ENCODE measurements around the gene PRSS38.

Gene PRSS38

GRCh38 chr1:227891955-227892488, 76.5 kb downstream of the PRSS38 start:
- Histone ChIP-seq H3K27ac (no peak overlapping the region), H3K9me3 (ENCODE audit: low read depth, low read length) (no peaks in the 10 kb centered on the region), H3K9ac (ENCODE audit: insufficient read length) (no peak overlapping the region), H3K4me3 (no peak overlapping the region), H3K36me3 (ENCODE audit: insufficient read depth, low read length) (no peaks in the 10 kb centered on the region)
- TF ChIP-seq FOXP2 (optimal IDR thresholded peaks at IDR 0.05; ENCODE audit: control extremely low read depth, extremely low read length, insufficient read depth) (no peak), EZH2 (IDR thresholded peaks at IDR 0.05) (no peak), POLR2AphosphoS5 (IDR thresholded peaks at IDR 0.05; ENCODE audit: borderline replicate concordance, low read depth, low read length) (no peak)
- DNase-seq (ENCODE audit: low read depth, low spot score): no peak

GRCh38 chr1:227892489-227893299, 77.2 kb downstream of the PRSS38 start:
- TF ChIP-seq FOXP2 (optimal IDR thresholded peaks at IDR 0.05; ENCODE audit: control extremely low read depth, extremely low read length, insufficient read depth) (no peak), POLR2AphosphoS5 (IDR thresholded peaks at IDR 0.05; ENCODE audit: borderline replicate concordance, low read depth, low read length) (no peak), EZH2 (IDR thresholded peaks at IDR 0.05) (no peak)
- no peak overlapping the region for H3K27ac ChIP-seq
- no peak overlapping the region for H3K9ac ChIP-seq (ENCODE audit: insufficient read length)
- DNase-seq (ENCODE audit: low read depth, low spot score): no peak
- H3K4me3 ChIP-seq: no peak overlapping the region
- H3K9me3 ChIP-seq (ENCODE audit: low read depth, low read length): no peaks in the 10 kb centered on the region
- H3K36me3 ChIP-seq (ENCODE audit: insufficient read depth, low read length): no peaks in the 10 kb centered on the region

GRCh38 chr1:227893300-227893948, 77.9 kb downstream of the PRSS38 start:
- Histone ChIP-seq H3K36me3 (ENCODE audit: insufficient read depth, low read length) (no peaks in the 10 kb centered on the region), H3K9ac (ENCODE audit: insufficient read length) (no peak overlapping the region), H3K27ac (no peak overlapping the region), H3K9me3 (ENCODE audit: low read depth, low read length) (no peaks in the 10 kb centered on the region), H3K4me3 (no peak overlapping the region)
- TF ChIP-seq FOXP2 (optimal IDR thresholded peaks at IDR 0.05; ENCODE audit: control extremely low read depth, extremely low read length, insufficient read depth) (no peak), POLR2AphosphoS5 (IDR thresholded peaks at IDR 0.05; ENCODE audit: borderline replicate concordance, low read depth, low read length) (no peak), EZH2 (IDR thresholded peaks at IDR 0.05) (no peak)
- DNase-seq (ENCODE audit: low read depth, low spot score): no peak

GRCh38 chr1:227893949-227894721, 78.7 kb downstream of the PRSS38 start:
- no peak for TF ChIP-seq EZH2 (IDR thresholded peaks at IDR 0.05)
- no peak for TF ChIP-seq POLR2AphosphoS5 (IDR thresholded peaks at IDR 0.05; ENCODE audit: borderline replicate concordance, low read depth, low read length)
- TF ChIP-seq FOXP2 (optimal IDR thresholded peaks at IDR 0.05; ENCODE audit: control extremely low read depth, extremely low read length, insufficient read depth): no peak
- no peak for DNase-seq (ENCODE audit: low read depth, low spot score)
- no peaks in the 10 kb centered on the region for H3K9me3 ChIP-seq (ENCODE audit: low read depth, low read length)
- no peaks in the 10 kb centered on the region for H3K36me3 ChIP-seq (ENCODE audit: insufficient read depth, low read length)
- H3K9ac ChIP-seq (ENCODE audit: insufficient read length): no peak overlapping the region
- H3K4me3 ChIP-seq: no peak overlapping the region
- H3K27ac ChIP-seq: no peak overlapping the region

- Histone ChIP-seq H3K9me3 (ENCODE audit: low read depth, low read length) (no peaks in the 10 kb centered on the region), H3K4me3 (no peak overlapping the region), H3K9ac (ENCODE audit: insufficient read length) (no peak overlapping the region), H3K36me3 (ENCODE audit: insufficient read depth, low read length) (no peaks in the 10 kb centered on the region), H3K27ac (no peak overlapping the region)
- DNase-seq (ENCODE audit: low read depth, low spot score): no peak
- TF ChIP-seq EZH2 (IDR thresholded peaks at IDR 0.05) (no peak), FOXP2 (optimal IDR thresholded peaks at IDR 0.05; ENCODE audit: control extremely low read depth, extremely low read length, insufficient read depth) (no peak)
Observed at GRCh38 chr1:227894831-227895451, 79.5 kb downstream of the PRSS38 start.
